Right lobe of liver (tissue), 6 donors: Measurements from ENCODE around the gene DAO. TPM values are rescaled to one million over a fixed set of nuclear protein-coding genes. Genes with fewer than 3 reads are reported as not detected.
"Not testable (repeated sequence)": the region's sequence is repeated elsewhere in the genome, so short reads cannot be mapped to it uniquely, and the experiment has no call there.

ENCODE experiments used
- ATAC-seq, 4 donors: fragments of 200-7000 bp; cut with Tn5 transposase; one replicate each; pipeline ENCODE4 v1.9.1; 2020; ENCODE audit warnings: mild to moderate bottlenecking in 4 of 4, moderate library complexity in 4 of 4
- DNase-seq, 3 donors: peaks; one replicate each; pipeline ENCODE4 v3.0.0-alpha.2; 2020
- H3K27ac ChIP-seq, 3 donors: fragments of 200-600 bp; one replicate each; pipeline ENCODE4 v1.8.0; 2022
- H3K27me3 ChIP-seq, 2 donors: fragments of 200-600 bp; one replicate each; pipeline ENCODE4 v1.8.0; 2022
- H3K36me3 ChIP-seq, 4 donors: fragments of 200-600 bp; sonication (generic) in 1 of 4; one replicate each; pipeline versions ENCODE4 v1.5.1 to v1.8.0; 2017 to 2022; ENCODE audit warnings: control low read depth in 1 of 4
- H3K4me1 ChIP-seq, 4 donors: fragments of 200-600 bp; sonication (generic) in 1 of 4; one replicate each; pipeline versions ENCODE4 v1.5.1 to v1.8.0; 2017 to 2022; ENCODE audit warnings: control low read depth in 1 of 4
- H3K4me3 ChIP-seq, 3 donors: fragments of 200-600 bp; one replicate each; pipeline ENCODE4 v1.8.0; 2022
- H3K9me3 ChIP-seq, 4 donors: fragments of 200-600 bp; sonication (generic) in 1 of 4; one replicate each; pipeline versions ENCODE4 v1.5.1 to v1.8.0; 2017 to 2022; ENCODE audit warnings: control low read depth in 1 of 4
- CTCF ChIP-seq, 4 donors: fragments of 200-600 bp in 3 of 4; fragments of 450-650 bp in 1 of 4; IDR thresholded peaks; one replicate each; pipeline versions ENCODE4 v1.5.1 to v1.8.0; 2016 to 2022; ENCODE audit warnings: antibody characterized with exemption in 4 of 4, mild to moderate bottlenecking in 2 of 4
- POLR2A ChIP-seq: fragments of 450-650 bp; IDR thresholded peaks from one replicate; pipeline ENCODE4 v1.6.1; 2017; ENCODE audit warnings: antibody characterized with exemption, mild to moderate bottlenecking
- WGBS: methylation state at CpG from one replicate; pipeline ENCODE4 v1.1.6; 2018; ENCODE audit warnings: low coverage, low lambda C conversion rate; ENCODE audit not compliant: insufficient coverage; ENCODE audit errors: missing lambda C conversion rate; 5-methylcytosine and 5-hydroxymethylcytosine counted together
- intact Hi-C, 2 donors: fragments of 100-400 bp; cut with DNase I; formaldehyde crosslinking; loops; one replicate each; pipeline versions ENCODE4 v1.11.2 to v1.14.1; 2022
- total RNA-seq, 6 experiments: library from RNA; depleted of rRNA in 2 of 6; stranded (reverse); fragments of >200 nt in 2 of 6; fragmentation: NEBNext Ultra II Directional in 3 of 6; extraction: Animal tissue kit (Norgen Biotek cat#: 25700) in 3 of 6; gene quantifications; one replicate each; pipeline versions ENCODE4 v1.1.0 to v1.2.4, GENCODE V29; 2016 to 2023
- donor health status: DM: no; HTN: yes; CAD: no.
- donor health status: DM: no; HTN: no; CAD: no.
- donor health status: DM: no; HTN: no; CAD: no.
- donor health status: DM: no; HTN: yes; CAD: no.
- donor health status: DM: no; HTN: yes; CAD: no.

DAO gene
- total RNA-seq, 6 experiments from 2014 or later, result 26.7 to 70.2 (median 45.0) TPM

GRCh38 chr12:108861878-108862587 is 17.9 kb upstream of the DAO start:
- H3K27me3 ChIP-seq, result no peaks in the 10 kb centered on the region
- TF ChIP-seq POLR2A, result no peak
- no peak for TF ChIP-seq CTCF (IDR thresholded peaks at IDR 0.05)
- no peak overlapping the region for H3K4me3 ChIP-seq
- peaks cover 0 to 7% (median 0%) of the 10 kb centered on the region in 4 donors for H3K4me1 ChIP-seq
- DNase-seq, result no peak
- 68% methylated on average over 6 of the region's 6 CpGs for WGBS
- H3K9me3 ChIP-seq, result no peaks in the 10 kb centered on the region
- no peak overlapping the region for H3K27ac ChIP-seq
- peak in 2 of 4 donors; percentile 9 to 24 for ATAC-seq
- intact Hi-C loops, result no loop called here
- H3K36me3 ChIP-seq, result no peaks in the 10 kb centered on the region

GRCh38 chr12:108862588-108862959 is 17.3 kb upstream of the DAO start:
- H3K4me3 ChIP-seq, result no peak overlapping the region
- intact Hi-C loops, result no loop called here
- H3K4me1 ChIP-seq, result peaks cover 0 to 7% (median 0%) of the 10 kb centered on the region in 4 donors
- ATAC-seq (no peak), DNase-seq (no peak)
- H3K27ac ChIP-seq, result no peak overlapping the region
- WGBS, result 92% methylated on average over 2 of the region's 3 CpGs
- H3K27me3 ChIP-seq, result no peaks in the 10 kb centered on the region
- TF ChIP-seq POLR2A (no peak), CTCF (IDR thresholded peaks at IDR 0.05) (no peak)
- H3K36me3 ChIP-seq, result no peaks in the 10 kb centered on the region
- no peaks in the 10 kb centered on the region for H3K9me3 ChIP-seq

- ATAC-seq (no peak), DNase-seq (no peak)
- H3K27me3 ChIP-seq, result no peaks in the 10 kb centered on the region
- no peaks in the 10 kb centered on the region for H3K36me3 ChIP-seq
- TF ChIP-seq POLR2A (no peak), CTCF (IDR thresholded peaks at IDR 0.05) (no peak)
- intact Hi-C loops, result no loop called here
- H3K27ac ChIP-seq, result no peak overlapping the region
- no peak overlapping the region for H3K4me3 ChIP-seq
- WGBS, result 96% methylated on average over 4 of the region's 4 CpGs
- no peaks in the 10 kb centered on the region for H3K9me3 ChIP-seq
- no peaks in the 10 kb centered on the region for H3K4me1 ChIP-seq
Measured at GRCh38 chr12:108865169-108865568, 14.7 kb upstream of the DAO start.

- H3K36me3 ChIP-seq, DNase-seq, H3K4me1 ChIP-seq, H3K27ac ChIP-seq, H3K9me3 ChIP-seq, H3K4me3 ChIP-seq, intact Hi-C loops, H3K27me3 ChIP-seq: not testable (repeated sequence)
- ATAC-seq, result peak in 2 of 4 donors; percentile 21 to 35
- WGBS, result 86% methylated on average over 10 of the region's 10 CpGs
Measured at GRCh38 chr12:108866083-108866482, 13.8 kb upstream of the DAO start.

- H3K9me3 ChIP-seq, result no peaks in the 10 kb centered on the region
- 77% methylated on average over 2 of the region's 4 CpGs for WGBS
- intact Hi-C loops, result no loop called here
- no peaks in the 10 kb centered on the region for H3K27me3 ChIP-seq
- DNase-seq (no peak), ATAC-seq (no peak)
- H3K36me3 ChIP-seq, result no peaks in the 10 kb centered on the region
- H3K4me1 ChIP-seq, result peaks cover 0 to 12% (median 3%) of the 10 kb centered on the region in 4 donors
- TF ChIP-seq CTCF (IDR thresholded peaks at IDR 0.05), result no peak
- H3K27ac ChIP-seq, result no peak overlapping the region
- H3K4me3 ChIP-seq, result no peak overlapping the region
Measured at GRCh38 chr12:108868781-108869180, 11.1 kb upstream of the DAO start.
